Measurements from ENCODE around the gene OBP2A.
"Not testable (repeated sequence)": the region's sequence is repeated elsewhere in the genome, so short reads cannot be mapped to it uniquely, and the experiment has no call there.

Gene OBP2A

DNA sequence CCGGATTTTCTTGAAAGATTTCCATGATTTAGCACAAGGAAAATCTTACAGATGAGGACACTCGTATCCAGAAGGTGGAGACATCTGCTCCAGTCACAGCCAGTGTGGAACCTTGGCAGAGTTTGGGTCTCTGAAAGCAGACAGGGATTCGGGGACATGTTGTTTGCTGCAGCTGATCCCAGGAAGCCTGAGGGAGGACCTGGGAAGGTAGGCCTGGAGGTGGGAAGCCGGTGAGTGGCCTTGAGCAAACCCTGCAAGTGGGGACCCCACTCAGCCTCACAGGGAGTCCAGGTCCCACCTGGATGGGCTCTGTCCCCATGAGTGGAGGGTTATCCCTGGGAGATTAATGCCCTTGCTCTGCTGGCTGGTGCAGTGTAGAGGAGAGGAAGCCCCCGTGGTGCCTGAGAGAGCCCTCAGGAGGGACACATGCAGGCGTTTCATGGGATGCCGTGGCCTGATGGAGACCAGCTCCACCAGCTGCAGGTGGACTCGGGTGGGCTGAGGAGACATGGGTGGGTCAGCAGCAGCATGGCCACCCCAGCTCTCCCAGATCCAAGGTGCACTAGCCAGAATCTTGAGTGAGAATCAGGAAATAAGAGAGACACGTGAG, 37.6 kb upstream of the OBP2A start:
- no peak overlapping the region for H3K4me3 ChIP-seq (ENCODE audit: low read length)
- DNase-seq (ENCODE audit: low read depth, low spot score) = no peak

DNA sequence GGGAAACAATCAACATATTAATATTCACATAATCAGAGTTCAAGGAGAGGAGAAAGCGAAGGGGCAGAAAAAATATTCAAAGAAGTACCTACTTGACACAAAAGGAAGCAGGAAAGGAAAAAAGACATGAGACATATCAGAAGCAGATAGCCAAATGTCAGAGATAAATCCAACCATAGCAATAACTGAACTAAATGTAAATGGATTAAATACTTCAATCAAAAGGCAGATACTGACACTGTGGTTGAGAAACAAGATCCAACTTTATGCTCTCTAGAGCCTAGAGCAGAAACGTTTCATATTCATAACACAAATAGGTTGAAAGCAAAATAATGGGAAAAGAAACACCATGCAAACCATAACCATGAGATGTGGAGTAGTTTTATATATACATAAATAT, 36.5 kb upstream of the OBP2A start:
- no peak for DNase-seq (ENCODE audit: low read depth, low spot score)
- no peak overlapping the region for H3K4me3 ChIP-seq (ENCODE audit: low read length)

DNA sequence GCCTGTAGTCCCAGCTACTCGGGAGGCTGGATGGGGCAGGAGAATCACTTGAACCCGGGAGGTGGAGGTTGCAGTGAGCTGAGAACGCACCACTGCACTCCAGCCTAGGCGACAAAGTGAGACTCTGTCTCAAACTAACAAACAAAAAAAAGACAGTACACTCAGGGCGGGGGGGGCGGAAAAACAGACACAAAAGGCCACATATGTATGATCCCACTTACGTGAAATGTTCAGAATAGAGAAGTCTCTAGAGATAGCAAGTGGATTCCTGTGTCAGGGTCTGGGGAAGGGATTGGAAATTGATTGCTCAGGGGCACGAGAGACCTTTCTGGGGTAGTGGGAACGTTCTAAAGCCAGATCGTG, 33.7 kb upstream of the OBP2A start:
- H3K4me3 ChIP-seq (ENCODE audit: low read length) = no peak overlapping the region
- DNase-seq (ENCODE audit: low read depth, low spot score) = no peak

DNA sequence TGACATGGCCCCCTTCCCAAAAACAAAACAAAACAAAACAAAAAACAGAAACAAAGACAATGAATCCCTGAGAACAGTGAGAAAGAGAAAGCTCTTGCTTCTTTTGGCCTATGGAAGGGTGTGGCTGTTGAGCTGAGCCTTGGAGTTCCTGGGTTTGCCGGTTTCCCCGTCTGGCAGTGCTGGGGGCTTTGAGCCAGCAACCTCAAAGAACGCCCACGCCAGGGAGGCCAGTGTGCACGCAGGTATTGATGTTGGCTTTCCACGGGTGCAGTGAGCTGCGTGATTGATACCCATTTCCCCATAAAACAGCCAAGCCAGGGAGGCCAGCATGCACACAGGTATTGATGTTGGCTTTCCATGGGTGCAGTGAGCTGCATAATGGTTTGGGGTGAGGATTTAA, 33.0 kb upstream of the OBP2A start:
- DNase-seq (ENCODE audit: low read depth, low spot score) = no peak
- H3K4me3 ChIP-seq (ENCODE audit: low read length) = no peak overlapping the region

DNA sequence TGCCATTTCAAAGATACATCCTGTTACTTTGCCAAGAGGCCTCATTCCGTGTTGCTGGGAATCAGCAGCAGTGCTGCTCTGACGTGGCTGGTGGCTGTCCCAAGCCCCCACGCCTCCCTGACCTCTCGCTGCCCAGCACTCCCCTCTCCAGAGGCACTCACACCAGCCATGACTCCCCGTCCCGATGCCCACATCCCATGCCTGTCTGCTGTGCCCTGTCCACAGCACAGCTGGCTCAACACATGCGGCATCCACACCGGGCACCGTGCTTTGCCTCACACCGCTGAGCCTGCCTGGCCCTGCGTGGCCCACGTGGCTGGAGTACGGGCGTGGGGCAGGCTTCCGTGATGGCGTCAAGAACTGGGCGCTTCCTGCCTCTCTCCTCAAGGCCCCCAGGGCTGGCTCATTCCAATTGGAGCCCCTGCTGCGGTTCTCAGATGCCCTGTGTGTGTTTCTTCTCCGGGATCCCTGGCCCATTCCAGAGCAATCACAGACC, 32.5 kb upstream of the OBP2A start:
- DNase-seq (ENCODE audit: low read depth, low spot score) = no peak
- H3K4me3 ChIP-seq (ENCODE audit: low read length) = no peak overlapping the region

DNA sequence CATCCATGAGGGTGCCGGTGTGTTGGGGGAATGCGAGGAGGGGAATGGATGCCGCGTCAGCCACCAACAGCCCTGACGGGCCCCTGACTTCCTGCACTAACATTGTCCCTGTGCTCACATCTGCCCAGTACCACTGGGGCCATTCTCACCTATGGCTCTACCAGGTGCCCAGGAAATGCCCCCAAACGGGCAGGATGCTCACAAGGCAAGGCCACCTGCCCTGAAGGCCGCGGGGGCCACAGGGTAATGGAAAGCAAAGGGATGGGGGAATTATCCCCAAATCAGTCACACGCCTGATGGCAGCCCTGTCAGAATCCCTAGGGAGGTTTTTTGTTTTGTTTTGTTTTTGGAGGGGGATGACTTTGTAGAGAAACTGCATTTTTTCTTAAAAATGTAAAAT, 32.0 kb upstream of the OBP2A start:
- not testable (repeated sequence) for DNase-seq (ENCODE audit: low read depth, low spot score); H3K4me3 ChIP-seq (ENCODE audit: low read length)

DNA sequence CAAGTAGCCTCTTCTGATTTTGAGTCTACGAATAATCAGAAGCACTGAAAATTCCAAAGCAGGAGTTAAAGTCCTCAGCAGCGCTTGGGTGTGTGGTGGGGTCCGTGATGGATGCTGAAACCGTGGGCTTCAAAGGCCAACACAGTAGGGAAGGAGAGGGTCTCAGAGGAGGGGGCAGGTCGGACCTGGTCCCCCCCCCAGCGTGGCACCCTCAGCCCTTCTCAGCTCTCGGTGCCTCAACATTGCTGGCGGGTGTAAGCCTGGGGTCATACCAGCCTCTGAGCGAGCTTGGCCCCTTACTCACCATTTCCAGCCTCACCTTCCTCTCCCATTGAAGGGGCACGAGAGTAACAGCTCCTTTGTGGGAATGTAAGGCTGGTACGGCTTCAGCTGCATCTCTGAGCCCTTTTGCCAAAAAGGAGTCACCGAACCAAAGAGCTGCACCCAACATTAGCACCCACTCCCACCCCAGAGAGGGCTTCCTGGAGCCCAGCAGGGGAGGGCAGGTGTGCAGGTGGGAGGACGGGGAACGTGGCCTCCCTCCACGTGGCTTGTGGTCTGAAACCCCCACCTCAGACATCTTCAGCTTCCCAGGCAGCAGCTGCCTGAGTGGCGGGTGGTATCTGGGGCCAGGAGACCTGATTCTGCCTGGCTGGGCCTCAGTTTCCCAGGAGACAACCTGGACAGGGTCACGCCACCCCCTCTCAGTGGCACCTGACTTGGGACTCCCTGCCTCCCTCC, 31.4 kb upstream of the OBP2A start:
- no peak for DNase-seq (ENCODE audit: low read depth, low spot score)
- no peak overlapping the region for H3K4me3 ChIP-seq (ENCODE audit: low read length)

DNA sequence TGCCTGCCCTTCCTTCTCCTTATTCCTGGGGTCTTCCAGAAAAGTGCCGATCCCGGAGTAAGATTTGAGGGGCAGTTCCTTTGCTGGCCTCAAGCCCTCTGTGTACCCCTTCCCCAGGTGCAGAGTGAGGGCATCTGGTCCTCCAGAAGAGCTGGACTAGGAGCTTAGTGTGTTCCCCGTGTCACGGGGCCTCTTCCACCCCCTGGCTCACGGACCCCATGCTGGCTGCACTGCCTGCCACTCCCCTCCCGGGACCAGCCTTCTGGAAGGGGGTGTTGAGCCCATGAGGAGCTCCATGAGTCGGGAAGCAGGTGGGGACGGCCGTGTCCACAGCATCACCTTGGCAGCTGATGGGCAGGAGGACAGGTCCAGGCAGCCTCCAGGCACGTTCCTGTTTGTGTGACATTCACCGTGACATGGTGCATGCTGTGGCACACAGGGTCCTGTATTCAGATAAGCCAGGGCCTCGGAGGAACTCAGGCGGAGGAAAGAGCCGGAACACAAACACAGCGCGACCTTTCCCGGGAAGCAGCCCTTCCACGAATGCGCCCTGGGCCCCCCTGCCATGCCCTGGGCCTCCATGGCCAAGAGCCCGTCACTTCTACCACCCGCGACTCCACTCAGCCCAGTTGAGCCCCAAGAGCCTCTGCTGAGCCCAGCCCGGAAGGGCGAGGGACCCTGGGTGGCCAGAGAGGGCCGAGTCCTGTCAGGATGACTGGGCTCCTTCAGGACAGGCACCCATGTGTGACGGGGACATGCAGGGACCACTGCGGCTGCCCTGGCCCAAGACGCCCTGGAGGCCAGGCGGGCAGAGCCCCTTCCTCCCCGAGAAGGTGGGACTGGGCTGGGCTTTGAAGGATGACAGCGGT, 30.6 kb upstream of the OBP2A start:
- H3K4me3 ChIP-seq (ENCODE audit: low read length) = no peak overlapping the region
- DNase-seq (ENCODE audit: low read depth, low spot score) = no peak

DNA sequence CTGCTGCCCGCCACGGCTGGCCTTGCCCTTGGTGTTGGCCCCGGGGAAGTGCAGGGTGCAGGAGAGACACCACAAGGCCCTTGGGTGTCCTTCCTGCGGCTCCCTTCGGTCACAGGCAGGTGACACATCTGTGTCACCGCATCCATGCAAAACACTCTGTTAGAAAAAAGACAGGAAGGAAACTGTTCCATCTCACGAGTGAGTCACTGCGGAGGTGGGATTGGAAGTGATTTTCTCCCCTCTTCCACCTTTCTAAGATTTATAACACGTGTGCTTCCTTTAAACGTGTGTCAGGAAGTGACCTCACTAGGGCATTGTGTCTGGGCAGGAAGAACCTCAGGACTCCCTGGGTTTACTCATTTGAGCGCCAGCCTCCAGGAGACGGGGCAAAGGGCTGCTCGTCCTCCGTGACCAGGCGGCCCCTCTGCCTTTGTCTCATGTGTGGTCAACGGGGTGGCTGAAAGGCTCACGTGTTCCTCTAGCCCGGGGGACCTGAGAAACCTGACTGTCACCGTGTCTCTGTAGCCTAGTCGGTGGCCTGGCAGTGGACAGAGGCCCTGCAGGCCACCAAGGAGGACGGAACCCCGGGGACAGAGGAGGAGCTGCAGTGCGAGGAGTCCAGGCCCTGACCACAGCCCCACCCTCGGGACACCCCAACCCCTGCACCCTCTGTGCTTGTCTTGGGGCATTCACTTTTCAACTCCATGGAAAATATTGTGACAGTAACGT, 29.6 kb upstream of the OBP2A start:
- no peak for DNase-seq (ENCODE audit: low read depth, low spot score)
- no peak overlapping the region for H3K4me3 ChIP-seq (ENCODE audit: low read length)

DNA sequence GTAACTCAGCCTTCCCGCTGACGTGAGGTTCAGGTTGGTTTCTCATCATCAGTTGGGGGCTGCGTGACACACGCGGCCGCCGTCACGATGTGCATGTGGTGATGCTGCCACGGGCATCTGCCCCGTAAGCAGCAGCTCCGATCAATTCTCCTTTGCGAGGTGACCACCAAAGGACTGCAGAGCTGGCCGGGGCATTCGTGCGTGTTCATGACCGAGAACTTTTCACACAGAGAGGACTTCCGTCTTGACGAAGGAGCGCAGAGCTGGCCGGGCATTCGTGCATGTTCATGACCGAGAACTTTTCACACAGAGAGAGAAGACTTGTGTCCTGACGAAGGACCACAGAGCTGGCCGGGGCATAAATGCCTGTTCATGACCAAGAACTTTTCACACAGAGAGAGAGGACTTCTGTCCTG, 28.5 kb upstream of the OBP2A start:
- no peak overlapping the region for H3K4me3 ChIP-seq (ENCODE audit: low read length)
- no peak for DNase-seq (ENCODE audit: low read depth, low spot score)

DNA sequence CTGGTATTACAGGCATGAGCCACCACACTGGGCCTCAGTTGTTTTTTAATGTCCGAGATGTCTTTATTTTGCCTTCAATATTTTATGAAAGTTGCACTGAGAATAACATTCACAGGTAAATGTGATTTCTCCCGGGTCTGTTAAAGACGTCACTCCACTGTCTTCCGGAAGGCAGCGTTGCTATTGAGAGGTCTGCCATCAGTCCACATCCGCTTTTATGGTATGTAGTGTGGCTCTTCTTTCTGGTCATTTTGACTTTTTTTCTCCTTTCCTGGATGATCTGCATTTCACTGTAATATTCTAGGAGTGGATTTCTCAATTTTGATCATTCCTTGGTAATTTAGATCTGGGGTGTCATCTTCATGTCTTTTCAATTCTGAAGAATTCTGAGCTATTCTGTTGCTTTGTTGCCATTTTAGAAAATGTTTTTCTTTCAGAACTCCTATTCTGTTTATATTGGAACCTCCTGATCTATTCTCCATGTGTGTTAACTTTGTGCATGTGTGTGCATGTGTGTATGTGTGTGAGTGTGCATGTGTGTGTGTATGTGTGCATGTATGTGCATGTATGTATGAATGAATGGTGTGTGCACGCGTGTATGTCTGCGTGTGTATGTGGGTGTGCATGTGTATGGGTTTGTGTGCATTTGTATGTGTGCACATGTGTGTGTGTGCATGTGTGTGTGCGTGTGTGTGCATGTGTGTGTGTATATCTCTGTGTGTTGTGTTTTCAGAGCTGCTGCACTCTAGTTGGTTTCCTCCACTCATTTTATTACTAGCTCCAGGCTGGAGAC, 26.6 kb upstream of the OBP2A start:
- H3K4me3 ChIP-seq (ENCODE audit: low read length) = no peak overlapping the region

DNA sequence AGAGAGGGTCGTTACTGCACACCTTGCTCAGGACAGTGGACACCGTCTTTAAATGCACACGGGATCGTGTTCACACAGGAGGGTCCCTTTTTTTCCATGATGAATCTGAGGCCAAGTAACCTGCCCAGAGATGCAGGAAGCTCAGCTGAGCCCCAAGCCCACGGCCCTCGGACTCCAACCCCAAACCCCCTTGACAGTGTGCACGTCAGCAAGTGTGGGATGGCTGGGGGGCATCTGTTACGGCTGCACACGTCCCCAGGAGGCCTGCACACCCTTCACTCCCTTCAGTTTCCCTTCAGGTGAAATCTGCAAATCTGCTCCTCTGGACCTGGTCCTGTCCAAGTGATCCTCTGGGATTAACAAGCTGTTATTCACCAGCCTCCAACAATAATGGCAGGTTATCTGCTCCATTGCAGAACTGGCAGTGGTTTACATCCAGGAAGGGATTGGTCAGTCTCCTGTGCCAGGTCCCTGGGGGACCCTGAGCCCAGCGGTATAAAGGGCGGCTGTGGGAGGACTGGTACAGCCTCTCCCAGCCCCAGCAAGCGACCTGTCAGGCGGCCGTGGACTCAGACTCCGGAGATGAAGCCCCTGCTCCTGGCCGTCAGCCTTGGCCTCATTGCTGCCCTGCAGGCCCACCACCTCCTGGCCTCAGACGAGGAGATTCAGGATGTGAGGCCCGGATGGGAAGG, 24.9 kb upstream of the OBP2A start, which contains the start of gene LCN1:
Gene LCN1, plus strand, starts transcription at position 525 of the 692 bp plus-strand sequence. Its CDS starts 58 bp downstream, at position 583.
- DNase-seq (ENCODE audit: low read depth, low spot score) = no peak
- no peak within 1 kb of the TSS for H3K4me3 ChIP-seq (ENCODE audit: low read length)

More for the DNA sequence above, 26.6 kb upstream of the OBP2A start:
- DNase-seq (ENCODE audit: low read depth, low spot score) = no peak

DNA sequence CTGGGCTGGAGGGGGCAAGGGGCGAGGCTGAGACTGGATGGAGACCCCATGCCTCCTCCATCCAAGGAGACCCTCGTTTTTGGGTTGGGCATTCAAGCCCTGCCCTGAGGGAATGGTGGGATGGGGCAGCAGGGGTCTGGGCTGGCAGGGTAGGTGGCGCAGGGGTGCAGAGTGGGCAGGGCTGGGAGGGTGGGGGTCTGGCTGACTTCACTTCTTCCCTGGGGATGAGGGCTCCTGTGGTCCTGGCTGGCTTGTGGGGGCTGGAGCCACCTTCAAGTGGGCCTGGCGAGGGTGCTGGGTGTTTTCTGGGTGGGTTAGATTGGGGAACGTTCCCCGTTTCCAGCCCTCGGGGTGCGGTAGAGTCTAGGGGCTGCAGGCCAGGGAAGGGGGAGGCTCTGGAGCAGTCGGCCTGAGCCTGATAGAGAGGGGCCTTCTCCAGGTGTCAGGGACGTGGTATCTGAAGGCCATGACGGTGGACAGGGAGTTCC, 24.3 kb upstream of the OBP2A start:
- no peak overlapping the region for H3K4me3 ChIP-seq (ENCODE audit: low read length)
- no peak for DNase-seq (ENCODE audit: low read depth, low spot score)

DNA sequence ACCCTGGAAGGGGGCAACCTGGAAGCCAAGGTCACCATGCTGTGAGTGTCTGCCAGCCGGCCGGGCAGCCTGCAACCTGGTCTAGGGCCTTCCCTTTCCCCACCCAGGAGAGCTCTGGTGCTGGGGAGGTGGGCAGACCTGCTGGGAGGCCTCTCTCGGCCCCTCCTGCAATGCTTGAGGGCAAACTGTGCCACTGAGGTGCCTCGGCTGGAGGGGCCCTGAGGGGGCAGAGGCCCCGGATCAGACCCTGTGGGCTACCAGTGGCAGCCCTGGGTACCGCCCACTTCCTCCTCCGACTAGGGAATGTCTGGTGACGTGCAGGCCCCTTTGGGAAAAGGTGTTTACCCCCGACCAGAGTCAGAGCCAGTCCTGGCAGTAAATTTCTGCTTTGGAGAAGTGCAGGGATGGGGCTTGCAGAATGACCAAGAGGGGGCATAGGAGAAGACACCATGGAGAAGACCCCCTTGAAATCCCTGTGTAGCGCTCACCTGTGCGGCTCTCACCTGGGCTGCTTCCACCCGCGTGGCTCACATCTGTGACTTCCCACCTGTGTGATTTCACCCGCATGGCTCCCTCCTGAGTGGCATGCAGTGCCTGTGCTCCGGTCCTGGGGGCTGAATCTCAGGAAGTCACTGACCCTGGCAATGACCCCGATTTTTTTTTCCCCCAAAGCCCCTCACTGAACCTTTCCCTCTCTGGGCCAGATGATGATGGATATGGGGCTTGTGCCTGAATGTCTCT, 23.6 kb upstream of the OBP2A start:
- DNase-seq (ENCODE audit: low read depth, low spot score) = no peak
- no peak overlapping the region for H3K4me3 ChIP-seq (ENCODE audit: low read length)

DNA sequence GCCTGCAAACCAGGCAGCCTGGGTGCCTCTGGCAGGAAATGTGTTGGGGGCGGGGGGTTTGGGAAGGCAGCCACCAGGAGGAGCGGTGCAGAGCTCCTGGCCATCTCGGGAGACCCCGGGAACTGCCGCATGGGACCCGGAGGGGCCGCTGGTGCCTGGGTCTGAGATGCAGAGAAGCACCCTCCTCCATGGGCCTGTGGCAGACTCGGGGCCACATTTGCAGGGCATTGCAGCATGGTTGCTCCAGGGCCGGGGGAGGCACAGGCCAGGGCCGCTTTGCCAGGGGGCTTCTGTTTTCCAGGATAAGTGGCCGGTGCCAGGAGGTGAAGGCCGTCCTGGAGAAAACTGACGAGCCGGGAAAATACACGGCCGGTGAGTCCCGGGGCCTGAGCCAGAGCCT, 23.0 kb upstream of the OBP2A start:
- DNase-seq (ENCODE audit: low read depth, low spot score) = no peak
- H3K4me3 ChIP-seq (ENCODE audit: low read length) = no peak overlapping the region

DNA sequence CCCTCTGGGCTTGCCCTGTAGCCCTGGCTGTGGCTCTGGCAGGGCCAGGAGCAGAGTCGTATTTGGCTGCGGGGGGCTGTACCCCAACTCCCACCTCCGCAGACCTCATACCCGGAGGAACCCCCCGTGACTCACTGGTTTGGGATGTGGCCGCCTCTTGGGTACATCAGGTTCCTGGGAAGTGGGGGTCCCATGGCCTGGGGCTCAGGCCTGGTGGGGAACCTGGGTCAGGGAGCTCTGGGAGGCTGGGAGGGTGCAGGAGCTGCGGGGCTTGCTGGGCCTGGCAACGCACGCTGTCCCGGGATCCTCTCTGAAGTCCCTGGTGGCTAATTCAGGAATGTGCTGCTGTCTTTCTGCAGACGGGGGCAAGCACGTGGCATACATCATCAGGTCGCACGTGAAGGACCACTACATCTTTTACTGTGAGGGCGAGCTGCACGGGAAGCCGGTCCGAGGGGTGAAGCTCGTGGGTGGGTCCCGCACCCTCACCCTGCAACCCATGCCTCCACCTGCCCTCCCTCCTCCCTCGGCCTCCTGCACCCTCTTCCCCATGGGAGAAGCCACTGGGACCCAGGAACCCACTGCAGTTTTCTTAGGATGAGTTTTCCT, 22.3 kb upstream of the OBP2A start:
- no peak overlapping the region for H3K4me3 ChIP-seq (ENCODE audit: low read length)
- no peak for DNase-seq (ENCODE audit: low read depth, low spot score)
